Measurements from ENCODE around the gene KLHL22.

Gene KLHL22

GRCh38 chr22:20528405-20528978 lies 32.9 kb upstream of the KLHL22 start:
- Histone ChIP-seq H3K4me3 (ENCODE audit: low read depth in 1 of 2, low read length in 2 of 2) (no peak overlapping the region), H2AFZ (ENCODE audit: low read depth, low read length) (no peak overlapping the region), H3K9me3 (ENCODE audit: insufficient read depth, low read length, severe bottlenecking) (no peaks in the 10 kb centered on the region), H3K4me2 (ENCODE audit: insufficient read depth, low read length) (no peak overlapping the region), H3K27ac (ENCODE audit: low read length) (no peak overlapping the region), H4K20me1 (ENCODE audit: insufficient read depth, low read length) (peaks cover 80% of the 10 kb centered on the region), H3K4me1 (ENCODE audit: insufficient read depth, low read length) (peaks cover 8% of the 10 kb centered on the region), H3K36me3 (ENCODE audit: insufficient read depth, low read length) (peaks cover 60% of the 10 kb centered on the region), H3K27me3 (ENCODE audit: insufficient read depth, low read length, poor library complexity) (no peaks in the 10 kb centered on the region), H3K79me2 (ENCODE audit: insufficient read depth, low read length) (peaks cover 95% of the 10 kb centered on the region), H3K9ac (ENCODE audit: low read depth, low read length) (no peak overlapping the region)
- TF ChIP-seq, protein P1, sequence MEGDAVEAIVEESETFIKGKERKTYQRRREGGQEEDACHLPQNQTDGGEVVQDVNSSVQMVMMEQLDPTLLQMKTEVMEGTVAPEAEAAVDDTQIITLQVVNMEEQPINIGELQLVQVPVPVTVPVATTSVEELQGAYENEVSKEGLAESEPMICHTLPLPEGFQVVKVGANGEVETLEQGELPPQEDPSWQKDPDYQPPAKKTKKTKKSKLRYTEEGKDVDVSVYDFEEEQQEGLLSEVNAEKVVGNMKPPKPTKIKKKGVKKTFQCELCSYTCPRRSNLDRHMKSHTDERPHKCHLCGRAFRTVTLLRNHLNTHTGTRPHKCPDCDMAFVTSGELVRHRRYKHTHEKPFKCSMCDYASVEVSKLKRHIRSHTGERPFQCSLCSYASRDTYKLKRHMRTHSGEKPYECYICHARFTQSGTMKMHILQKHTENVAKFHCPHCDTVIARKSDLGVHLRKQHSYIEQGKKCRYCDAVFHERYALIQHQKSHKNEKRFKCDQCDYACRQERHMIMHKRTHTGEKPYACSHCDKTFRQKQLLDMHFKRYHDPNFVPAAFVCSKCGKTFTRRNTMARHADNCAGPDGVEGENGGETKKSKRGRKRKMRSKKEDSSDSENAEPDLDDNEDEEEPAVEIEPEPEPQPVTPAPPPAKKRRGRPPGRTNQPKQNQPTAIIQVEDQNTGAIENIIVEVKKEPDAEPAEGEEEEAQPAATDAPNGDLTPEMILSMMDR (IDR thresholded peaks at IDR 0.05; ENCODE audit: borderline replicate concordance, extremely low read depth, low read length, poor library complexity, severe bottlenecking), result no peak
- no peak for TF ChIP-seq EZH2 (IDR thresholded peaks at IDR 0.05; ENCODE audit: borderline replicate concordance, low read depth, low read length, severe bottlenecking)
- ATAC-seq (ENCODE audit: insufficient read depth, low read depth) (no peak), DNase-seq (no peak)

DNA sequence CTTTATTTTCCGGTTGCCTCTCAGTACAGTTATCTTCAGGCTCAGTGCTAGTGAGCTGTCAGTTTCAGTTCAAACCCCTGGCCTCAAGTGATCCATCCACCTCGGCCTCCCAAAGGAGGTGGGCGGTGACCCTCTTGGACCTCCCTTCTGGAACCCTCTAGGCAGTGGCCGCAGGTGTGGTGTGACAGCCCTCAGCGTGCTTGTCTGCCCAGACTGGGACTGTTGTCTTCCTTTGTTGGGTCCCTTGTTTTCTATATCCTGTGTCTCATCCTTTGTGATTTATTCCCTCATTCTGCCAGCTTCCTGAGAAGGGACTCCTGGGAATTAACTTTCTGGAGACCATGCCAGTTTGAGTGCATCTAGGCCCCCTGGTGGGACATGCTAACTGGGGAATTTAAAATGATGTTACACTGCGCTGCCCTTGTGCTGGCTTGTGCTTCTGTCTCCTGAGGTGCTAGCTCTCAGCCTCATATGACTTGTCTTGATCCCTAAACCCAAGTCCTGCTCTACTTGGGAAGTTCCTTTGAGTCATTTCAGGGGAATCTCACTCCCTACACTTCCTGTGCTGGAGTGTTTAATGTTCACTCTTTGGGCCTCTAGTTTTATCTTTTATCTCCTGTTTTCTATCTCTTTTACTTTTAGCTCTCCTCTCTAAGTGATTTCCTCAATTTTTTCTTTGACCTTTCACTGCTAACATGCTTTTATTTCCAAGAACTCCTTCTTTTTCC lies 31.2 kb upstream of the KLHL22 start:
- Histone ChIP-seq H4K20me1 (ENCODE audit: insufficient read depth, low read length) (peaks cover 80% of the 10 kb centered on the region), H3K4me2 (ENCODE audit: insufficient read depth, low read length) (no peak overlapping the region)

DNA sequence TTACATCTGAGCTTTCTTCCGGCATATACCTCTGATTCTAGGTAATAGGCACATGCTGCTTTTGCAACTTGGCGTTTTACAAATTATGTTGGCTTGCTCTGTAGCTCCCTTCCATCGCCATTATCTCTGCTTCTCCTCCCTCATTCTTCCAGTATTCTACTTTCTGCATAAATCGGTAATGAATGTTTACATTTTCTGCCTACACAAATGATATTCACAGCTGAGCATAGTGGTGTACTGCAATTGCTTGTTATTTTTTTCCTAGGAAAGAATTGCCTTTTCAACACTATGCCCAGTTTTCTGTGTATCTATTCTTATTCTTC lies 30.7 kb upstream of the KLHL22 start:
- Histone ChIP-seq H4K20me1 (ENCODE audit: insufficient read depth, low read length) (peaks cover 77% of the 10 kb centered on the region), H3K4me2 (ENCODE audit: insufficient read depth, low read length) (no peak overlapping the region), H3K9ac (ENCODE audit: low read depth, low read length) (no peak overlapping the region), H3K79me2 (ENCODE audit: insufficient read depth, low read length) (peaks cover 93% of the 10 kb centered on the region), H3K27ac (ENCODE audit: low read length) (no peak overlapping the region), H2AFZ (ENCODE audit: low read depth, low read length) (no peak overlapping the region), H3K9me3 (ENCODE audit: insufficient read depth, low read length, severe bottlenecking) (no peaks in the 10 kb centered on the region), H3K36me3 (ENCODE audit: insufficient read depth, low read length) (peaks cover 61% of the 10 kb centered on the region), H3K4me3 (ENCODE audit: low read depth in 1 of 2, low read length in 2 of 2) (no peak overlapping the region), H3K4me1 (ENCODE audit: insufficient read depth, low read length) (peaks cover 19% of the 10 kb centered on the region), H3K27me3 (ENCODE audit: insufficient read depth, low read length, poor library complexity) (no peaks in the 10 kb centered on the region)
- no peak for ATAC-seq (ENCODE audit: insufficient read depth, low read depth)
- no peak for TF ChIP-seq EZH2 (IDR thresholded peaks at IDR 0.05; ENCODE audit: borderline replicate concordance, low read depth, low read length, severe bottlenecking)
- TF ChIP-seq, protein P1 (IDR thresholded peaks at IDR 0.05; ENCODE audit: borderline replicate concordance, extremely low read depth, low read length, poor library complexity, severe bottlenecking), result no peak
- DNase-seq, result no peak

More for the DNA sequence above, 31.2 kb upstream of the KLHL22 start:
- Histone ChIP-seq H3K27ac (ENCODE audit: low read length) (no peak overlapping the region), H3K9ac (ENCODE audit: low read depth, low read length) (no peak overlapping the region), H3K4me1 (ENCODE audit: insufficient read depth, low read length) (peaks cover 19% of the 10 kb centered on the region), H3K79me2 (ENCODE audit: insufficient read depth, low read length) (peaks cover 95% of the 10 kb centered on the region), H3K9me3 (ENCODE audit: insufficient read depth, low read length, severe bottlenecking) (no peaks in the 10 kb centered on the region), H2AFZ (ENCODE audit: low read depth, low read length) (no peak overlapping the region), H3K4me3 (ENCODE audit: low read depth in 1 of 2, low read length in 2 of 2) (no peak overlapping the region), H3K36me3 (ENCODE audit: insufficient read depth, low read length) (peaks cover 64% of the 10 kb centered on the region), H3K27me3 (ENCODE audit: insufficient read depth, low read length, poor library complexity) (no peaks in the 10 kb centered on the region)
- DNase-seq (no peak), ATAC-seq (ENCODE audit: insufficient read depth, low read depth) (no peak)
- TF ChIP-seq, protein P1 (IDR thresholded peaks at IDR 0.05; ENCODE audit: borderline replicate concordance, extremely low read depth, low read length, poor library complexity, severe bottlenecking), result no peak
- no peak for TF ChIP-seq EZH2 (IDR thresholded peaks at IDR 0.05; ENCODE audit: borderline replicate concordance, low read depth, low read length, severe bottlenecking)

Data from DND-41 (cell line).